ENCODE results near the gene C1orf185. TPM values are rescaled to one million over a fixed set of nuclear protein-coding genes. Genes with fewer than 3 reads are reported as not detected.

The C1orf185 gene
- total and polyA plus RNA-seq, 9 of the 15 experiments (the other 6 are each of a cell fraction or from before 2014, with no cell fraction given), result not detected

DNA sequence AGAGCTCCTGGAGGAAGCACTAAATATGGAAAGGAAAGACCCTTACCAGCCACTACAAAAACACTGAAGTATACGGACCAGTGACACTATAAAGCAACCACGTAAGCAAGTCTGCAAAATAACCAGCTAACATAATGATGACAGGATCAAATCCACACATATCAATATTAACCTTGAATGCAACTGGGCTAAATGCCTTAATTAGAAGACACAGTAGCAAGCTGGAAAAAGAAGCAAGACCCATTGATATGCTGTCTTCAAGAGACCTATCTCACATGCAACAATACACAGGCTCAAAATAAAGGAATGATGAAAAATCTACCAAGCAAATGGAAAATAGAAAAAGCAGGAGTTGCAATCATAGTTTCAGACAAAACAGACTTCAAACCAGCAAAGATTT, 31.0 kb downstream of the C1orf185 start:
- no peak overlapping the region for H3K4me3 ChIP-seq
- ChIA-PET CTCF (ENCODE audit: low intra/inter-chr PET ratio) (no interaction called here), POLR2A (interaction anchor here (0.6 to 2.6 kb wide), 3 partner anchors 8 to 80 kb away, joined by 3 to 5 read pairs (median 4); no protein-coding TSS in a partner anchor)
- H3K4me1 ChIP-seq (replicated peaks in 1 of 2; ENCODE audit: control insufficient read depth in 2 of 2, insufficient read depth in 2 of 2, low read length in 2 of 2), result no peaks in the 10 kb centered on the region
- no peak overlapping the region for H3K27ac ChIP-seq (ENCODE audit: extremely low read depth, low read depth, low read length)
- no peaks in the 10 kb centered on the region for H3K9me3 ChIP-seq (replicated peaks; ENCODE audit: control insufficient read depth, insufficient read depth, low read depth, low read length)
- BruUV-seq (replicated peaks), result no TSS peak
- ATAC-seq (no peak), DNase-seq (ENCODE audit: extremely low read depth in 1 of 4, low spot score in 3 of 4) (no peak), FAIRE-seq (no peak)
- in situ Hi-C loops (cut with MboI), result no loop called here
- no peaks in the 10 kb centered on the region for H3K36me3 ChIP-seq (ENCODE audit: control insufficient read depth, insufficient read depth, low read length)
- no peaks in the 10 kb centered on the region for H3K9me1 ChIP-seq (ENCODE audit: control insufficient read depth, insufficient read depth, low read length)
- no peak overlapping the region for H2AFZ ChIP-seq (ENCODE audit: low read depth, low read length)
- peaks cover 7 to 12% of the 10 kb centered on the region in 2 experiments; a peak in 4 of 5 replicates for H3K27me3 ChIP-seq (ENCODE audit: control insufficient read depth in 2 of 2, insufficient read depth in 2 of 2, low read length in 2 of 2)
- H3K4me2 ChIP-seq (ENCODE audit: insufficient read depth, low read length), result no peak overlapping the region
- no peaks in the 10 kb centered on the region for H4K20me1 ChIP-seq (replicated peaks; ENCODE audit: control insufficient read depth, insufficient read depth, low read length)
- H3K79me2 ChIP-seq (ENCODE audit: control insufficient read depth, insufficient read depth, low read length), result no peaks in the 10 kb centered on the region
- intact Hi-C loops (cut with micrococcal nuclease), result no loop called here
- TF ChIP-seq, protein P1, sequence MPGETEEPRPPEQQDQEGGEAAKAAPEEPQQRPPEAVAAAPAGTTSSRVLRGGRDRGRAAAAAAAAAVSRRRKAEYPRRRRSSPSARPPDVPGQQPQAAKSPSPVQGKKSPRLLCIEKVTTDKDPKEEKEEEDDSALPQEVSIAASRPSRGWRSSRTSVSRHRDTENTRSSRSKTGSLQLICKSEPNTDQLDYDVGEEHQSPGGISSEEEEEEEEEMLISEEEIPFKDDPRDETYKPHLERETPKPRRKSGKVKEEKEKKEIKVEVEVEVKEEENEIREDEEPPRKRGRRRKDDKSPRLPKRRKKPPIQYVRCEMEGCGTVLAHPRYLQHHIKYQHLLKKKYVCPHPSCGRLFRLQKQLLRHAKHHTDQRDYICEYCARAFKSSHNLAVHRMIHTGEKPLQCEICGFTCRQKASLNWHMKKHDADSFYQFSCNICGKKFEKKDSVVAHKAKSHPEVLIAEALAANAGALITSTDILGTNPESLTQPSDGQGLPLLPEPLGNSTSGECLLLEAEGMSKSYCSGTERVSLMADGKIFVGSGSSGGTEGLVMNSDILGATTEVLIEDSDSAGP (CRISPR knock-in tag; IDR thresholded peaks at IDR 0.05), result no peak
- TF ChIP-seq MAFK (IDR thresholded peaks at IDR 0.05; ENCODE audit: low read length), result no peak
- no peak for TF ChIP-seq SNRNP70 (optimal IDR thresholded peaks at IDR 0.05; ENCODE audit: low read depth, low read length)
- no peak for TF ChIP-seq ZNF551 (CRISPR knock-in tag; IDR thresholded peaks at IDR 0.05)
- no peak for TF ChIP-seq RBM14 (IDR thresholded peaks at IDR 0.05; ENCODE audit: borderline replicate concordance, insufficient read depth, low read depth, low read length)
- 0% methylated on average over 2 of the region's 2 CpGs for WGBS (ENCODE audit: insufficient coverage, low coverage, missing lambda C conversion rate)
- H3K9ac ChIP-seq (ENCODE audit: insufficient read depth in 1 of 2, low read depth in 2 of 2, low read length in 2 of 2), result no peak overlapping the region

All from K562 (cell line).